GM21515 (cell line): ENCODE data around the gene ZC3H18.

Experiments
- ATAC-seq: cut with Tn5 transposase; IDR thresholded peaks from one replicate; pipeline ENCODE4 v1.9.1; 2021; ENCODE audit not compliant: unreplicated experiment

The ZC3H18 gene

GRCh38 chr16:88671806-88672205, 101.6 kb downstream of the ZC3H18 start:
- ATAC-seq: no peak

GRCh38 chr16:88672776-88673175, 102.6 kb downstream of the ZC3H18 start:
- no peak for ATAC-seq

GRCh38 chr16:88673716-88674379, 103.6 kb downstream of the ZC3H18 start:
- no peak for ATAC-seq

GRCh38 chr16:88676502-88677242, 106.5 kb downstream of the ZC3H18 start:
- no peak for ATAC-seq

GRCh38 chr16:88677721-88678120, 107.5 kb downstream of the ZC3H18 start:
- ATAC-seq: no peak

GRCh38 chr16:88678224-88678979, 108.2 kb downstream of the ZC3H18 start:
- ATAC-seq: no peak

GRCh38 chr16:88680554-88681083, 110.4 kb downstream of the ZC3H18 start:
- no peak for ATAC-seq

GRCh38 chr16:88681084-88681680, 111.0 kb downstream of the ZC3H18 start:
- ATAC-seq: no peak
